IMR-90 (cell line): ENCODE measurements around the gene TENT4B. TPM values are rescaled to one million over a fixed set of nuclear protein-coding genes. Genes with fewer than 3 reads are reported as not detected.

Source experiments
- ATAC-seq: fragments of 200-7000 bp; cut with Tn5 transposase; 2 replicates; pipeline ENCODE4 v1.9.1; 2020; ENCODE audit warnings: low read depth, mild to moderate bottlenecking, moderate library complexity
- BruUV-seq: library from RNA; stranded (reverse); fragments of 400-500 nt; replicated peaks from 2 replicates; lab custom pipeline; 2021; lab: Mats Ljungman, UMichigan
- CTCF ChIA-PET: fragments of 300-600 bp; formaldehyde crosslinking; extraction: SDS; loops from one replicate; lab custom pipeline; 2021; ENCODE audit warnings: antibody characterized with exemption; lab: Yijun Ruan, JAX
- POLR2A ChIA-PET: fragments of 300-600 bp; sonication (Branson Sonifier 250); formaldehyde crosslinking; loops from one replicate; lab custom pipeline; 2022; ENCODE audit warnings: antibody characterized with exemption; ENCODE audit not compliant: unreplicated experiment; lab: Charles Lee
- DNase-seq: peaks from one replicate; pipeline ENCODE4 v3.0.0; 2013
- H2AFZ ChIP-seq: replicated peaks from 2 replicates; pipeline ENCODE3; 2013; ENCODE audit warnings: low read length, mild to moderate bottlenecking; ENCODE audit not compliant: poor library complexity
- H2AK5ac ChIP-seq: 2 replicates; pipeline ENCODE4 v1.6.1; 2013; ENCODE audit warnings: low read depth, low read length, inconsistent platforms
- H2AK9ac ChIP-seq: replicated peaks from 2 replicates; pipeline ENCODE3; 2013; ENCODE audit warnings: mild to moderate bottlenecking, low read depth, low read length, moderate library complexity; ENCODE audit not compliant: poor library complexity
- H2BK120ac ChIP-seq: 2 replicates; pipeline ENCODE4 v1.6.1; 2013; ENCODE audit warnings: low read depth, low read length, inconsistent platforms
- H2BK15ac ChIP-seq: 3 replicates; pipeline ENCODE4 v1.6.1; 2013; ENCODE audit warnings: low read depth, low read length, inconsistent platforms
- H2BK20ac ChIP-seq: 2 replicates; pipeline ENCODE4 v1.6.1; 2013; ENCODE audit warnings: low read depth, mild to moderate bottlenecking, inconsistent platforms, low read length, moderate library complexity
- H2BK5ac ChIP-seq: 2 replicates; pipeline ENCODE4 v1.6.1; 2013; ENCODE audit warnings: mild to moderate bottlenecking, low read depth, low read length, inconsistent platforms; ENCODE audit not compliant: poor library complexity, severe bottlenecking
- H3K14ac ChIP-seq: replicated peaks from 2 replicates; pipeline ENCODE4 v1.6.1; 2013; ENCODE audit warnings: low read depth, low read length, inconsistent platforms
- H3K18ac ChIP-seq: 2 replicates; pipeline ENCODE4 v1.6.1; 2013; ENCODE audit warnings: low read depth, low read length, control low read depth
- H3K23ac ChIP-seq: 2 replicates; pipeline ENCODE4 v1.6.1; 2013; ENCODE audit warnings: low read depth, low read length, inconsistent platforms
- H3K27ac ChIP-seq: 2 replicates; pipeline ENCODE4 v1.5.1; 2013; ENCODE audit warnings: mild to moderate bottlenecking, control low read depth, low read length; ENCODE audit not compliant: insufficient read depth
- H3K27me3 ChIP-seq: 2 replicates; pipeline ENCODE4 v1.6.1; 2013; ENCODE audit warnings: low read length; ENCODE audit not compliant: control insufficient read depth, insufficient read depth
- H3K36me3 ChIP-seq: 2 replicates; pipeline ENCODE4 v1.6.1; 2013; ENCODE audit warnings: low read length, mixed read lengths; ENCODE audit not compliant: control insufficient read depth, insufficient read depth
- H3K4ac ChIP-seq: 2 replicates; pipeline ENCODE4 v1.6.1; 2013; ENCODE audit warnings: low read depth, low read length, inconsistent platforms
- H3K4me1 ChIP-seq: 2 replicates; pipeline ENCODE4 v1.6.1; 2013; ENCODE audit warnings: low read length, mixed read lengths; ENCODE audit not compliant: control insufficient read depth, insufficient read depth
- H3K4me2 ChIP-seq: 2 replicates; pipeline ENCODE4 v1.6.1; 2013; ENCODE audit warnings: low read depth, mild to moderate bottlenecking, control low read depth, low read length, moderate library complexity
- H3K4me3 ChIP-seq: 2 replicates; pipeline ENCODE4 v1.5.1; 2013; ENCODE audit warnings: low read depth, mild to moderate bottlenecking, control low read depth, low read length, moderate library complexity; ENCODE audit not compliant: insufficient read depth
- H3K56ac ChIP-seq: 2 replicates; pipeline ENCODE4 v1.6.1; 2013; ENCODE audit warnings: low read length, inconsistent platforms; ENCODE audit not compliant: insufficient read depth; ENCODE audit errors: extremely low read depth
- H3K79me1 ChIP-seq, 2 experiments: 2 replicates each; pipeline ENCODE4 v1.6.1; 2013; ENCODE audit warnings: low read length in 2 of 2, inconsistent platforms in 1 of 2, low read depth in 1 of 2
- H3K9ac ChIP-seq: 2 replicates; pipeline ENCODE4 v1.6.1; 2013; ENCODE audit warnings: low read depth, low read length, control low read depth
- H3K9me1 ChIP-seq: 2 replicates; pipeline ENCODE4 v1.6.1; 2013; ENCODE audit warnings: low read length, inconsistent platforms; ENCODE audit not compliant: insufficient read depth
- H3K9me3 ChIP-seq: 2 replicates; pipeline ENCODE4 v1.6.1; 2013; ENCODE audit warnings: low read length; ENCODE audit not compliant: control insufficient read depth, insufficient read depth
- H4K20me1 ChIP-seq: 2 replicates; pipeline ENCODE4 v1.6.1; 2013; ENCODE audit warnings: low read length, inconsistent platforms; ENCODE audit not compliant: insufficient read depth
- H4K5ac ChIP-seq: 2 replicates; pipeline ENCODE4 v1.6.1; 2013; ENCODE audit warnings: mild to moderate bottlenecking, low read depth, low read length, control low read depth
- H4K8ac ChIP-seq, 2 experiments: 2 replicates each; pipeline ENCODE4 v1.6.1; 2013; ENCODE audit warnings: low read depth in 2 of 2, low read length in 2 of 2, control low read depth in 1 of 2, inconsistent platforms in 1 of 2
- H4K91ac ChIP-seq: 2 replicates; pipeline ENCODE4 v1.6.1; 2013; ENCODE audit warnings: low read depth, low read length, inconsistent platforms; ENCODE audit not compliant: insufficient read depth
- FOS ChIP-seq: fragments of 150-350 bp; IDR thresholded peaks from 2 replicates; pipeline ENCODE4 v1.6.1; 2016; ENCODE audit warnings: low read depth, low read length
- MAFK ChIP-seq: IDR thresholded peaks from 2 replicates; pipeline ENCODE4 v1.6.1; 2012; ENCODE audit warnings: low read depth, low read length, improper control_type of control experiment
- USF2 ChIP-seq: fragments of 150-350 bp; IDR thresholded peaks from 2 replicates; pipeline ENCODE4 v1.6.1; 2017; ENCODE audit warnings: mild to moderate bottlenecking, antibody characterized with exemption, low read length, low read depth
- WGBS, 2 experiments: methylation state at CpG; one replicate each; pipeline versions ENCODE4 v1.1.5 to v1.1.7; 2013; ENCODE audit warnings: missing lambda C conversion rate in 2 of 2; ENCODE audit not compliant: insufficient read length in 1 of 2; ENCODE audit errors: extremely low coverage in 2 of 2; 5-methylcytosine and 5-hydroxymethylcytosine counted together
- dilution Hi-C: fragments of 300-500 bp; cut with HindIII; formaldehyde crosslinking; loops from one replicate; pipeline ENCODE4 v1.14.3; 2018; ENCODE audit warnings: low sequenced_read_pairs; ENCODE audit not compliant: unreplicated experiment
- in situ Hi-C: fragments of 300-500 bp; cut with MboI; formaldehyde crosslinking; loops from 3 replicates; pipeline ENCODE4 v1.14.3; 2019; ENCODE audit warnings: low sequenced_read_pairs, inconsistent platforms, mixed read lengths
- intact Hi-C: fragments of 100-400 bp; cut with micrococcal nuclease; formaldehyde crosslinking; loops from 2 replicates; pipeline ENCODE4 v1.10.0; 2022
- polyA plus RNA-seq, 3 experiments: library from polyadenylated mRNA; depleted of rRNA; stranded (reverse); fragments of >200 nt; gene quantifications; 2 replicates each; pipeline ENCODE4 v1.2.3, GENCODE V29; 2012; ENCODE audit warnings: low replicate concordance in 1 of 3
- total RNA-seq: library from RNA; depleted of rRNA; stranded (reverse); fragments of >200 nt; gene quantifications from 2 replicates; pipeline ENCODE4 v1.2.3, GENCODE V29; 2012

Gene TENT4B
- total and polyA plus RNA-seq, 2 of the 4 experiments (the other 2 are of a cell fraction) = 4.1 to 7.0 TPM

- no peaks in the 10 kb centered on the region for H3K9me1 ChIP-seq
- no peaks in the 10 kb centered on the region for H3K9me3 ChIP-seq
- no CpG with 5 or more reads among the region's 2 CpGs for WGBS, 2 experiments
- H2AFZ ChIP-seq = no peak overlapping the region
- no peak overlapping the region for H3K9ac ChIP-seq
- no peaks in the 10 kb centered on the region for H3K36me3 ChIP-seq
- no peaks in the 10 kb centered on the region for H3K4me1 ChIP-seq
- H3K14ac ChIP-seq = no peak overlapping the region
- DNase-seq = no peak
- TF ChIP-seq MAFK = peak; percentile 81
- no peak for TF ChIP-seq USF2
- no peak for TF ChIP-seq FOS
- no peak overlapping the region for H3K18ac ChIP-seq
- peaks cover 8% of the 10 kb centered on the region for H3K27me3 ChIP-seq
- H3K23ac ChIP-seq = 0 out of 2 replicates have a peak overlapping the region, but pooled peaks have one; percentile 33
- H3K79me1 ChIP-seq = no peaks in the 10 kb centered on the region
- no peak overlapping the region for H3K4me2 ChIP-seq
- ChIA-PET CTCF (no interaction called here), POLR2A (no interaction called here)
- no peak overlapping the region for H3K4ac ChIP-seq
- dilution Hi-C loops = no loop called here
- no peak overlapping the region for H3K27ac ChIP-seq
- H4K20me1 ChIP-seq = no peaks in the 10 kb centered on the region
- H2AK9ac ChIP-seq = no peak overlapping the region
- no peak overlapping the region for H4K8ac ChIP-seq
- H3K4me3 ChIP-seq = no peak overlapping the region
- no peak overlapping the region for H2BK15ac ChIP-seq
- H2BK5ac ChIP-seq = no peak overlapping the region
- no peak overlapping the region for H4K91ac ChIP-seq
- BruUV-seq = no TSS peak
- H2BK20ac ChIP-seq = no peak overlapping the region
- H2BK120ac ChIP-seq = no peak overlapping the region
- no peak overlapping the region for H2AK5ac ChIP-seq
- intact Hi-C loops = no loop called here
- in situ Hi-C loops = no loop called here
- H4K5ac ChIP-seq = no peak overlapping the region
- no peak overlapping the region for H3K56ac ChIP-seq
- ATAC-seq = no peak
These were observed 19.9 kb upstream of the TENT4B start for GRCh38 chr16:50133214-50133613.
